ENCODE measurements around the gene GPR137B. TPM values are rescaled to one million over a fixed set of nuclear protein-coding genes. Genes with fewer than 3 reads are reported as not detected.

The GPR137B gene
- total and polyA plus RNA-seq, 10 donors, result 5.2 to 54.8 (median 37.6) TPM

GRCh38 chr1:236204656-236205055 lies 62.3 kb downstream of the GPR137B start:
- Histone ChIP-seq H3K9me3 (peaks cover 6 to 44% (median 39%) of the 10 kb centered on the region in 8 donors), H3K27ac (no peak overlapping the region), H3K4me3 (no peak overlapping the region), H3K27me3 (replicated peaks in 1 of 7) (no peaks in the 10 kb centered on the region), H3K36me3 (peaks cover 0 to 72% (median 3%) of the 10 kb centered on the region in 6 donors), H3K4me1 (peaks cover 0 to 9% (median 0%) of the 10 kb centered on the region in 6 donors)
- no peak for DNase-seq
- TF ChIP-seq POLR2A (IDR thresholded peaks at IDR 0.05) (no peak), CTCF (IDR thresholded peaks at IDR 0.05 in 8 of 11, conservative IDR thresholded peaks at IDR 0.05 in 3 of 11) (no peak), POLR2AphosphoS5 (IDR thresholded peaks at IDR 0.05) (no peak)
- intact Hi-C loops (cut with DNase I; ENCODE audit: low total_unique reads), result no loop called here
- WGBS, 5 donors, result 92 to 99% (median 96%) methylated on average over 3 of the region's 3 CpGs

- intact Hi-C loops (cut with DNase I; ENCODE audit: low total_unique reads), result no loop called here
- Histone ChIP-seq H3K27me3 (replicated peaks in 1 of 7) (no peaks in the 10 kb centered on the region), H3K27ac (peak overlapping the region in 4 of 8 donors; percentile 34 to 57 (median 46)), H3K4me1 (peaks cover 0 to 9% (median 0%) of the 10 kb centered on the region in 6 donors), H3K36me3 (peaks cover 0 to 60% (median 3%) of the 10 kb centered on the region in 6 donors), H3K4me3 (no peak overlapping the region), H3K9me3 (peaks cover 0 to 25% (median 20%) of the 10 kb centered on the region in 8 donors)
- whole genome bisulfite sequencing, 5 donors, result 64 to 78% (median 71%) methylated on average over 4 of the region's 4 CpGs
- TF ChIP-seq CTCF (IDR thresholded peaks at IDR 0.05 in 8 of 11, conservative IDR thresholded peaks at IDR 0.05 in 3 of 11) (no peak), POLR2A (IDR thresholded peaks at IDR 0.05) (no peak), POLR2AphosphoS5 (IDR thresholded peaks at IDR 0.05) (peak in 2 of 3 donors; percentile 30 to 80)
- no peak for DNase-seq
Measured at GRCh38 chr1:236206548-236206947, 64.2 kb downstream of the GPR137B start.

GRCh38 chr1:236207121-236207520 lies 64.8 kb downstream of the GPR137B start:
- Histone ChIP-seq H3K27ac (peak overlapping the region in 4 of 8 donors; percentile 34 to 57 (median 46)), H3K4me3 (no peak overlapping the region), H3K36me3 (peaks cover 0 to 56% (median 3%) of the 10 kb centered on the region in 6 donors), H3K4me1 (peaks cover 0 to 9% (median 0%) of the 10 kb centered on the region in 6 donors), H3K9me3 (peaks cover 0 to 19% (median 14%) of the 10 kb centered on the region in 8 donors), H3K27me3 (replicated peaks in 1 of 7) (no peaks in the 10 kb centered on the region)
- 71 to 82% (median 78%) methylated on average over 5 of the region's 5 CpGs for WGBS, 5 donors
- intact Hi-C loops (cut with DNase I; ENCODE audit: low total_unique reads), result no loop called here
- no peak for TF ChIP-seq POLR2A (IDR thresholded peaks at IDR 0.05)
- TF ChIP-seq CTCF (IDR thresholded peaks at IDR 0.05 in 8 of 11, conservative IDR thresholded peaks at IDR 0.05 in 3 of 11), result no peak
- no peak for TF ChIP-seq POLR2AphosphoS5 (IDR thresholded peaks at IDR 0.05)
- DNase-seq, result no peak

- Histone ChIP-seq H3K36me3 (peaks cover 0 to 52% (median 3%) of the 10 kb centered on the region in 6 donors), H3K27ac (peak overlapping the region in 2 of 8 donors; percentile 0 to 34), H3K4me3 (no peak overlapping the region), H3K27me3 (replicated peaks in 1 of 7) (no peaks in the 10 kb centered on the region), H3K4me1 (peaks cover 0 to 9% (median 0%) of the 10 kb centered on the region in 6 donors), H3K9me3 (peaks cover 0 to 15% (median 10%) of the 10 kb centered on the region in 8 donors)
- no peak for DNase-seq
- 93 to 99% (median 95%) methylated on average over 4 of the region's 4 CpGs for WGBS, 5 donors
- TF ChIP-seq CTCF (IDR thresholded peaks at IDR 0.05 in 8 of 11, conservative IDR thresholded peaks at IDR 0.05 in 3 of 11), result no peak
- no peak for TF ChIP-seq POLR2AphosphoS5 (IDR thresholded peaks at IDR 0.05)
- TF ChIP-seq POLR2A (IDR thresholded peaks at IDR 0.05), result no peak
- intact Hi-C loops (cut with DNase I; ENCODE audit: low total_unique reads), result no loop called here
Measured at GRCh38 chr1:236207569-236207968, 65.2 kb downstream of the GPR137B start.
